Measurements from ENCODE around the gene USP10.

- TF ChIP-seq HNF4A (conservative IDR thresholded peaks at IDR 0.05) (no peak), CTCF (IDR thresholded peaks at IDR 0.05; ENCODE audit: low read depth, low read length, missing input control) (no peak), RAD21 (IDR thresholded peaks at IDR 0.05) (no peak), TAF1 (conservative IDR thresholded peaks at IDR 0.05) (no peak), ZBTB33 (IDR thresholded peaks at IDR 0.05) (no peak), REST (IDR thresholded peaks at IDR 0.05) (no peak), JUND (IDR thresholded peaks at IDR 0.05) (no peak), YY1 (IDR thresholded peaks at IDR 0.05) (no peak), ATF3 (IDR thresholded peaks at IDR 0.05) (no peak), SP1 (IDR thresholded peaks at IDR 0.05) (no peak), GABPA (IDR thresholded peaks at IDR 0.05 in 1 of 2, conservative IDR thresholded peaks at IDR 0.05 in 1 of 2) (no peak), EGR1 (IDR thresholded peaks at IDR 0.05; ENCODE audit: low read depth in 2 of 2) (no peak)
These were observed 83.0 kb downstream of the USP10 start for GRCh38 chr16:84782846-84783245.

Data from liver (tissue), 3 donors.